NB4 (cell line): ENCODE data around the gene BST1.

Source experiments
- MAX ChIP-seq: IDR thresholded peaks from 2 replicates; pipeline ENCODE4 v1.6.1; 2011; ENCODE audit warnings: low read depth, low read length
- POLR2A ChIP-seq: IDR thresholded peaks from 2 replicates; pipeline ENCODE4 v1.6.1; 2011; ENCODE audit warnings: mild to moderate bottlenecking; ENCODE audit not compliant: insufficient read length; ENCODE audit errors: extremely low read depth
- TF ChIP-seq, protein P1 (sequence below): IDR thresholded peaks from one replicate; pipeline ENCODE4 v1.5.1; 2012; ENCODE audit warnings: low read depth, low read length

DNA sequence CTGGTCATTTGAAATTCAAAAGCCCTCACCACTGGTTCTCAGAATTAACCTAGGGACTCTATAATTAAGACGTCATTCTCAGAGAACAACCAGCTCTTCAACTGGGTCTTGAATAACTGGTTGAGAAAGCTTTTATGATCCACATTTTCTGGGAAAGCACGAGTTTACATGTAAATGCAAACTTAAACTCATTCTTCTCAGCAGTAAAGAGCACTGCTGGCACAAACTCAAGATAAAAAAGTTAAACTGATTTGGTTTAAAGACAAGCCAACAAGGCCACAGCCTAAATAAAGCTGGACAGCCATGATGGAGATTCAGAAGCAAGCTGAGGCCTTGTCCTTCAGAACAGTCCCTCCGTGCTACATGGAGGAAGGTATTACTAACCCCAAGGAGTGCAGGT lies 13.2 kb downstream of the BST1 start:
- TF ChIP-seq, protein P1, sequence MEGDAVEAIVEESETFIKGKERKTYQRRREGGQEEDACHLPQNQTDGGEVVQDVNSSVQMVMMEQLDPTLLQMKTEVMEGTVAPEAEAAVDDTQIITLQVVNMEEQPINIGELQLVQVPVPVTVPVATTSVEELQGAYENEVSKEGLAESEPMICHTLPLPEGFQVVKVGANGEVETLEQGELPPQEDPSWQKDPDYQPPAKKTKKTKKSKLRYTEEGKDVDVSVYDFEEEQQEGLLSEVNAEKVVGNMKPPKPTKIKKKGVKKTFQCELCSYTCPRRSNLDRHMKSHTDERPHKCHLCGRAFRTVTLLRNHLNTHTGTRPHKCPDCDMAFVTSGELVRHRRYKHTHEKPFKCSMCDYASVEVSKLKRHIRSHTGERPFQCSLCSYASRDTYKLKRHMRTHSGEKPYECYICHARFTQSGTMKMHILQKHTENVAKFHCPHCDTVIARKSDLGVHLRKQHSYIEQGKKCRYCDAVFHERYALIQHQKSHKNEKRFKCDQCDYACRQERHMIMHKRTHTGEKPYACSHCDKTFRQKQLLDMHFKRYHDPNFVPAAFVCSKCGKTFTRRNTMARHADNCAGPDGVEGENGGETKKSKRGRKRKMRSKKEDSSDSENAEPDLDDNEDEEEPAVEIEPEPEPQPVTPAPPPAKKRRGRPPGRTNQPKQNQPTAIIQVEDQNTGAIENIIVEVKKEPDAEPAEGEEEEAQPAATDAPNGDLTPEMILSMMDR, result no peak
- TF ChIP-seq MAX (no peak), POLR2A (no peak)
